ENCODE results near the gene CNTNAP2. TPM values are rescaled to one million over a fixed set of nuclear protein-coding genes. Genes with fewer than 3 reads are reported as not detected.

The CNTNAP2 gene
- total and polyA plus RNA-seq, 2 of the 13 experiments (the other 11 are each of a cell fraction or from before 2014, with no cell fraction given): 0.40 to 0.42 TPM

GRCh38 chr7:148014001-148014400, 1897.4 kb downstream of the CNTNAP2 start:
- in situ Hi-C loops (cut with HindIII; ENCODE audit: extremely low pct_ligation_motif_present, low pct_unique_long_range_greater_than_20kb) (no loop called here), intact Hi-C loops (cut with micrococcal nuclease; ENCODE audit: unreplicated experiment) (no loop called here)
- H3K36me3 ChIP-seq (replicated peaks in 1 of 2; ENCODE audit: control insufficient read depth in 1 of 2, insufficient read depth in 2 of 2, low read length in 2 of 2): no peaks in the 10 kb centered on the region
- H3K79me2 ChIP-seq (ENCODE audit: insufficient read depth, low read length): no peaks in the 10 kb centered on the region
- H3K9me3 ChIP-seq (ENCODE audit: low read length): no peaks in the 10 kb centered on the region
- TF ChIP-seq JARID2 (CRISPR knock-in tag; IDR thresholded peaks at IDR 0.05; ENCODE audit: insufficient replicate concordance): no peak
- TF ChIP-seq ATF7-NPFF (CRISPR knock-in tag; IDR thresholded peaks at IDR 0.05; ENCODE audit: low read depth): no peak
- TF ChIP-seq ZNF503 (CRISPR knock-in tag; IDR thresholded peaks at IDR 0.05): no peak
- TF ChIP-seq AHR (CRISPR knock-in tag; IDR thresholded peaks at IDR 0.05): no peak
- no peak for TF ChIP-seq ZNF12 (CRISPR knock-in tag; IDR thresholded peaks at IDR 0.05)
- TF ChIP-seq NR2F2 (IDR thresholded peaks at IDR 0.05; ENCODE audit: borderline replicate concordance, low read depth): no peak
- TF ChIP-seq ZNF10 (CRISPR knock-in tag; IDR thresholded peaks at IDR 0.05; ENCODE audit: borderline replicate concordance, low read depth): no peak
- TF ChIP-seq RBFOX2 (IDR thresholded peaks at IDR 0.05; ENCODE audit: low read depth, low read length): no peak
- WGBS (ENCODE audit: low lambda C conversion rate): 9% methylated on average over 6 of the region's 6 CpGs
- H3K4me3 ChIP-seq (replicated peaks in 1 of 3; ENCODE audit: insufficient read depth in 1 of 3, low read depth in 2 of 3, low read length in 3 of 3): no peak overlapping the region
- DNase-seq (ENCODE audit: low spot score): no peak
- no peaks in the 10 kb centered on the region for H3K4me1 ChIP-seq (ENCODE audit: insufficient read depth, low read length)
- H3K9ac ChIP-seq (ENCODE audit: insufficient read depth, low read depth, low read length): no peak overlapping the region
- H3K27ac ChIP-seq (ENCODE audit: extremely low read length, insufficient read depth, low read length): no peak overlapping the region
- BruUV-seq (replicated peaks): no TSS peak
- FAIRE-seq: no peak
- no peak overlapping the region for H3K4me2 ChIP-seq (ENCODE audit: low read depth, low read length)
- H2AFZ ChIP-seq (ENCODE audit: low read length): no peak overlapping the region
- CTCF ChIA-PET (ENCODE audit: low intra/inter-chr PET ratio, low total read pairs): no interaction called here
- ATAC-seq: no peak
- H3K27me3 ChIP-seq (ENCODE audit: control insufficient read depth in 1 of 2, insufficient read depth in 2 of 2, low read length in 2 of 2): no peaks in the 10 kb centered on the region
- POLR2A ChIA-PET: no interaction called here
- H4K20me1 ChIP-seq (ENCODE audit: insufficient read depth, low read length): no peaks in the 10 kb centered on the region

GRCh38 chr7:148014541-148014940, 1897.9 kb downstream of the CNTNAP2 start:
- intact Hi-C loops (cut with micrococcal nuclease; ENCODE audit: unreplicated experiment) (no loop called here), in situ Hi-C loops (cut with HindIII; ENCODE audit: extremely low pct_ligation_motif_present, low pct_unique_long_range_greater_than_20kb) (no loop called here)
- no TSS peak for BruUV-seq (replicated peaks)
- POLR2A ChIA-PET: no interaction called here
- no peaks in the 10 kb centered on the region for H3K4me1 ChIP-seq (ENCODE audit: insufficient read depth, low read length)
- no peaks in the 10 kb centered on the region for H3K36me3 ChIP-seq (replicated peaks in 1 of 2; ENCODE audit: control insufficient read depth in 1 of 2, insufficient read depth in 2 of 2, low read length in 2 of 2)
- no peak overlapping the region for H3K4me3 ChIP-seq (replicated peaks in 1 of 3; ENCODE audit: insufficient read depth in 1 of 3, low read depth in 2 of 3, low read length in 3 of 3)
- WGBS (ENCODE audit: low lambda C conversion rate): 8% methylated on average over 4 of the region's 4 CpGs
- no peak overlapping the region for H3K9ac ChIP-seq (ENCODE audit: insufficient read depth, low read depth, low read length)
- no peak overlapping the region for H2AFZ ChIP-seq (ENCODE audit: low read length)
- no peak overlapping the region for H3K27ac ChIP-seq (ENCODE audit: extremely low read length, insufficient read depth, low read length)
- H3K79me2 ChIP-seq (ENCODE audit: insufficient read depth, low read length): no peaks in the 10 kb centered on the region
- DNase-seq (ENCODE audit: low spot score) (no peak), ATAC-seq (no peak), FAIRE-seq (no peak)
- no peaks in the 10 kb centered on the region for H3K27me3 ChIP-seq (ENCODE audit: control insufficient read depth in 1 of 2, insufficient read depth in 2 of 2, low read length in 2 of 2)
- CTCF ChIA-PET (ENCODE audit: low intra/inter-chr PET ratio, low total read pairs): no interaction called here
- no peaks in the 10 kb centered on the region for H4K20me1 ChIP-seq (ENCODE audit: insufficient read depth, low read length)
- no peaks in the 10 kb centered on the region for H3K9me3 ChIP-seq (ENCODE audit: low read length)
- no peak overlapping the region for H3K4me2 ChIP-seq (ENCODE audit: low read depth, low read length)
- TF ChIP-seq WIZ (CRISPR knock-in tag; IDR thresholded peaks at IDR 0.05) (no peak), GRHL1 (CRISPR knock-in tag; conservative IDR thresholded peaks at IDR 0.05) (no peak), ARNT2 (CRISPR knock-in tag; IDR thresholded peaks at IDR 0.05; ENCODE audit: low read depth) (no peak), POLR2AphosphoS5 (IDR thresholded peaks at IDR 0.05; ENCODE audit: low read depth, low read length) (no peak), ZFP37 (CRISPR knock-in tag; IDR thresholded peaks at IDR 0.05; ENCODE audit: borderline replicate concordance) (no peak), SP5 (CRISPR knock-in tag; IDR thresholded peaks at IDR 0.05; ENCODE audit: borderline replicate concordance, low read depth) (no peak), CERS6 (CRISPR knock-in tag; IDR thresholded peaks at IDR 0.05) (no peak)
